ENCODE measurements around the gene GDF15.

DNA sequence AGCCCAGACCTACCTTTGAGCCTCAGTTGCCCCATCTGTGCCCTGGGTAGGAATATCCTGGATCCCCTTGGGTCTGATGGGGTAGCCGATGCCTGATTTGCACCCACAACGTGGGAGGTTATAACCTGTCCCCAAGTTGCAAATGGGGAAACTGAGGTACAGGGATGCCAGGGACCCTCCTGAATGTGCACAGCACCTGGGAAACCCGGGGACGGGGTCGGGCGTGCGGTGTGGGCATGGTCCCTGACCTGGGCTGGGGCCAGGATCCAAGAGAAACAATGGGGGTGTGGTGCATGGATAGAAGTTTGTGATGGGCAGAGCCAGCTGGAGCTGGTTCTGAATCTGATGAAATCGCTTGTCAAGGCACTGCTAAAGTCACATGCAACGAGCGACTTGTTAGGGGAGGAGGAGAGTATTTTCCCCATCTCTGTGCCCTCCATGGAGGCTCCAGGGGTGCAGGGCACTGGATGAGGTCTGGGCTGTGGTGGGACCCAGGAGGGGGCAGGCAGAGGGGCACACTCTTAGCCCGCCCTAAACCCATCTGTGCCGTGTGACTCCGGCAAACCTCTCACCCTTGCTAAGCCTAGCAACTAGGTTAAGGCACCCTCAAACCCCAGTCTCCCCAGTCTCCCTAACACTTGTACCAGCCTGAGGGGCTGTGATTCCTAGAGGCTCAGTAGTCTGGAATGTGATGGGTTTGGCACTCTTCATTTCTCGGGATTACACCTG lies 749 bp downstream of the GDF15 start:
- TF ChIP-seq, protein P1, sequence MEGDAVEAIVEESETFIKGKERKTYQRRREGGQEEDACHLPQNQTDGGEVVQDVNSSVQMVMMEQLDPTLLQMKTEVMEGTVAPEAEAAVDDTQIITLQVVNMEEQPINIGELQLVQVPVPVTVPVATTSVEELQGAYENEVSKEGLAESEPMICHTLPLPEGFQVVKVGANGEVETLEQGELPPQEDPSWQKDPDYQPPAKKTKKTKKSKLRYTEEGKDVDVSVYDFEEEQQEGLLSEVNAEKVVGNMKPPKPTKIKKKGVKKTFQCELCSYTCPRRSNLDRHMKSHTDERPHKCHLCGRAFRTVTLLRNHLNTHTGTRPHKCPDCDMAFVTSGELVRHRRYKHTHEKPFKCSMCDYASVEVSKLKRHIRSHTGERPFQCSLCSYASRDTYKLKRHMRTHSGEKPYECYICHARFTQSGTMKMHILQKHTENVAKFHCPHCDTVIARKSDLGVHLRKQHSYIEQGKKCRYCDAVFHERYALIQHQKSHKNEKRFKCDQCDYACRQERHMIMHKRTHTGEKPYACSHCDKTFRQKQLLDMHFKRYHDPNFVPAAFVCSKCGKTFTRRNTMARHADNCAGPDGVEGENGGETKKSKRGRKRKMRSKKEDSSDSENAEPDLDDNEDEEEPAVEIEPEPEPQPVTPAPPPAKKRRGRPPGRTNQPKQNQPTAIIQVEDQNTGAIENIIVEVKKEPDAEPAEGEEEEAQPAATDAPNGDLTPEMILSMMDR (IDR thresholded peaks at IDR 0.05; ENCODE audit: insufficient read depth, low read length, poor library complexity, severe bottlenecking): no peak
- TF ChIP-seq EZH2phosphoT487 (conservative IDR thresholded peaks at IDR 0.05; ENCODE audit: low read length): no peak
